AG10803 (cell line): Measurements from ENCODE around the gene FAM133A.
A peak's percentile ranks its signal among the peaks of the same experiment; 100 is the strongest.

Experiments
- DNase-seq: peaks from one replicate; pipeline ENCODE4 v3.0.0; 2010; ENCODE audit warnings: low read depth
- H3K4me3 ChIP-seq: 2 replicates; pipeline ENCODE4 v1.5.1; 2011; ENCODE audit warnings: mild to moderate bottlenecking, low read length, control low read depth
- CTCF ChIP-seq: conservative IDR thresholded peaks from 2 replicates; pipeline ENCODE4 v1.5.1; 2011; ENCODE audit warnings: mild to moderate bottlenecking, low read length, control low read depth, inconsistent platforms

Gene FAM133A

GRCh38 chrX:93673869-93674271, at the start of gene FAM133A:
TSS of gene FAM133A (plus strand) at chrX:93674206. CDS start at chrX:93709420, 35,214 bp downstream.
- peak; percentile 46 for DNase-seq
- H3K4me3 ChIP-seq, result peak within 1 kb of the TSS; percentile 71
- no peak for TF ChIP-seq CTCF

GRCh38 chrX:93637591-93637990, 36.4 kb upstream of the FAM133A start:
- no peak for TF ChIP-seq CTCF
- DNase-seq, result no peak
- no peak overlapping the region for H3K4me3 ChIP-seq

GRCh38 chrX:93649381-93649780, 24.6 kb upstream of the FAM133A start:
- H3K4me3 ChIP-seq, result no peak overlapping the region
- no peak for DNase-seq
- no peak for TF ChIP-seq CTCF

GRCh38 chrX:93660575-93660974, 13.4 kb upstream of the FAM133A start:
- no peak for DNase-seq
- no peak overlapping the region for H3K4me3 ChIP-seq
- TF ChIP-seq CTCF, result no peak

DNA sequence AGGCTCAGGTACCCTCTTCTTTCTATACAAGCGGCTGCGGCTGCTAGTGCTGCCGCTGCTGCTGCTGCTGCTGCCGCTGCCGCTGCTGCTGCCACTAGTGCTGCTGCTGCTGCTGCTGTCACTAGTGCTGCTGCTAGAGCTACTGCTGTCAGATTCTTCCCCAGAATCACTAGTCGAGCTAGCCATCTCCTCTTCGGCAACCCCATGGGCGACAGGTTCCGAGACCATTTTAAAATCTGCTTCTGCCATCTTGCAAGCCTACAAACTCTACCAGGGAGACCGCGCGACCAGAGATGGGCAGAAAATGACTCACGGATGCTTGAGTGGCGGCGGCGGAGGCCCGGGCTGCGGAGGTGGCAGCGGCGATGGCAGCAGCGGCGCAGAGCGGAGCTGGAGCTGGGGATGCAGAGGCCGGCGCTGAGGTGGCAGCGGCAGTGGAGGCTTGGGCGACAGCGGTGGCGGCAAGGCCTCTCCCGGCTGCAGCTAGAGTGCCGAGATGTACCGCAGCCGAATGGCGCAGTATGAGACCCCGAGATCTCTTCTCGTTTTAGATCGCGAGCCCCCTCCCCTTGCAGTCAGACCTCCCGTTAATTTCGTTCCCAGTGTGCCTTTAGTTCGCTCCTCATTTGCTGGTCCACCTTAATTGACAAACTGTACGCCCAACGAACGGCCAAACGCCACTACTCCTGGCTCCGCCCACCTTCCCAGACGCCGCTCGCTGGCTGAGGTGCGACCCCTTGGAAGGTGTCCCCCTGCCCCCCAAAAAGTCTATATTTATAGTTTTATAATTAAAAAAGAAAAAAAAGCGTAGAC, 744 bp upstream of the FAM133A start, which contains the start of gene NAP1L3:
NAP1L3 (minus strand) TSS at position 523 of the 813 bp plus-strand sequence; CDS start at position 249, 274 bp downstream.
- DNase-seq, result peak; percentile 72
- H3K4me3 ChIP-seq, result peak within 1 kb of the TSS; percentile 71
- no peak for TF ChIP-seq CTCF

- no peak for TF ChIP-seq CTCF
- peak; percentile 0 for DNase-seq
- no peak overlapping the region for H3K4me3 ChIP-seq
Measured at GRCh38 chrX:93695981-93696380, 22.0 kb downstream of the FAM133A start.

- TF ChIP-seq CTCF, result no peak
- no peak overlapping the region for H3K4me3 ChIP-seq
- DNase-seq, result no peak
Measured at GRCh38 chrX:93703701-93704100, 29.7 kb downstream of the FAM133A start.
